DMS114 treated with DMSO at 0.1 percent for 48 hours (cell line): Measurements from ENCODE around the gene HSD17B10.
"Not testable (repeated sequence)": the region's sequence is repeated elsewhere in the genome, so short reads cannot be mapped to it uniquely, and the experiment has no call there.

Source experiments
- DNase-seq: peaks from one replicate; lab custom pipeline; 2025; ENCODE audit not compliant: unreplicated experiment; lab: John Stamatoyannopoulos, UW

HSD17B10 gene

GRCh38 chrX:53438174-53438831 is 4.1 kb upstream of the HSD17B10 start:
- no peak for DNase-seq

GRCh38 chrX:53437206-53437605 is 3.0 kb upstream of the HSD17B10 start:
- DNase-seq = no peak

GRCh38 chrX:53435997-53436396 is 1.8 kb upstream of the HSD17B10 start:
- peak; percentile 43 for DNase-seq

GRCh38 chrX:53430231-53430630 is 3.9 kb downstream of the HSD17B10 start:
- no peak for DNase-seq

GRCh38 chrX:53429755-53430154 is 4.4 kb downstream of the HSD17B10 start:
- DNase-seq = no peak

GRCh38 chrX:53422861-53423306 is 11.3 kb downstream of the HSD17B10 start, which contains the start of gene RIBC1:
RIBC1 (plus strand) TSS chrX:53422873; CDS start chrX:53426277, 3,404 bp downstream.
- DNase-seq = peak; percentile 31

GRCh38 chrX:53422086-53422860 is 11.9 kb downstream of the HSD17B10 start, which contains the start of gene SMC1A:
SMC1A (minus strand) TSS chrX:53422654; CDS start chrX:53422600, 54 bp downstream.
- peak; percentile 89 for DNase-seq

- DNase-seq = no peak
These were observed 12.4 kb downstream of the HSD17B10 start for GRCh38 chrX:53421772-53422085.

GRCh38 chrX:53421125-53421524 is 13.0 kb downstream of the HSD17B10 start:
- DNase-seq = no peak

GRCh38 chrX:53420351-53420750 is 13.8 kb downstream of the HSD17B10 start:
- DNase-seq = not testable (repeated sequence)

- no peak for DNase-seq
These were observed 21.7 kb downstream of the HSD17B10 start for GRCh38 chrX:53412446-53412845.

- no peak for DNase-seq
These were observed 30.6 kb downstream of the HSD17B10 start for GRCh38 chrX:53403535-53403934.

- no peak for DNase-seq
These were observed 36.0 kb downstream of the HSD17B10 start for GRCh38 chrX:53398216-53398615.

- no peak for DNase-seq
These were observed 38.4 kb downstream of the HSD17B10 start for GRCh38 chrX:53395605-53396298.

GRCh38 chrX:53383376-53384076 is 50.6 kb downstream of the HSD17B10 start:
- DNase-seq = no peak
